ENCODE data around the gene CHRNA4. TPM values are rescaled to one million over a fixed set of nuclear protein-coding genes. Genes with fewer than 3 reads are reported as not detected.
"Not testable (repeated sequence)": the region's sequence is repeated elsewhere in the genome, so short reads cannot be mapped to it uniquely, and the experiment has no call there.

The CHRNA4 gene
- total and polyA plus RNA-seq, 2 donors: 0.79 TPM; not detected in 1

- no peak overlapping the region for H3K27ac ChIP-seq (ENCODE audit: low read depth)
- no peaks in the 10 kb centered on the region for H3K4me1 ChIP-seq (ENCODE audit: insufficient read depth)
- H3K4me3 ChIP-seq (ENCODE audit: low read depth, low read length): no peak overlapping the region
- no peaks in the 10 kb centered on the region for H3K36me3 ChIP-seq (ENCODE audit: insufficient read depth)
- no peak for DNase-seq (ENCODE audit: extremely low spot score)
- WGBS: 72% methylated on average over 17 of the region's 17 CpGs
These were observed 32.4 kb upstream of the CHRNA4 start for GRCh38 chr20:63393566-63393965.

DNA sequence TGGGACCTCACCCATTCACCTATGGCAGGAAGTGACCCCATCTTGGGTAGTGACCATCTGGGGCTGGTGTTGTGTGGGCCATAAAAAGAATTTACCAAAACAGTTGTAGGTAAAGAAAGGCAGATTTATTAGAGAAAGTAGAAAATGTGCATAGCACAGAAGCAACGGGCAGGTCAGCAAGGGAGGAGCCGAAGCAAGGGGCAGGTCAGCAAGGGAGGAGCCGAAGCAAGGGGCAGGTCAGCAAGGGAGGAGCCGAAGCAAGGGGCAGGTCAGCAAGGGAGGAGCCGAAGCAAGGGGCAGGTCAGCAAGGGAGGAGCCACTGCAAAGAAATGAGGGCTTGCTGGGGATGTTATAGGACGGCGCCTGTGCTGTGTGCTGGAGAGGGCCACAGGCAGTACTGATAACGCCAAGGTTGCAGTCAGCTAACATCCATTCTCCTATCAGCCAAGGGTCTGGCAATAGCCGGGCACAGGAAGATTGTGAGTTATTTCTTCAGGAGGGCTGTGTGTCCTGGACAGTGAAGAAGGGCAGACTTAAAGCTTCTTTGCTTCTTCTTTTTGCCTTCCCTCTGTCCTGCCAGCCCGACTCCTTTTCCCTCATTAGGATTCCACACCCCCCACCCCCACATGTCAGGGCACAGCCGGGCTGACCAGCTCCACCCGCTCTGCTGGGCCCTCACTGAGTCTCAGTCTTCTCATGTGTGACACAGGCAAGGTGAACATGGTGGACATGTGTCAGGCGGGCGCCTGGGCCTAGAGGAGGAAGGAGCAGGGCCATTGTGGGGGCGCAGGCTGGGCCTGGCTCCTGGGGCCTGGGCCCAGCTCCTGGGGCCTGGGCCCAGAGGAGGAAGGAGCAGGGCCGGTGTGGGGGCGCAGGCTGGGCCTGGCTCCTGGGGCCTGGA, 31.6 kb upstream of the CHRNA4 start:
- Histone ChIP-seq H3K27ac (ENCODE audit: low read depth) (no peak overlapping the region), H3K4me3 (ENCODE audit: low read depth, low read length) (no peak overlapping the region), H3K4me1 (ENCODE audit: insufficient read depth) (no peaks in the 10 kb centered on the region), H3K36me3 (ENCODE audit: insufficient read depth) (no peaks in the 10 kb centered on the region)
- DNase-seq (ENCODE audit: extremely low spot score): no peak
- 91% methylated on average over 17 of the region's 17 CpGs for WGBS

GRCh38 chr20:63387917-63388316, 26.8 kb upstream of the CHRNA4 start:
- H3K4me1 ChIP-seq (ENCODE audit: insufficient read depth): no peaks in the 10 kb centered on the region
- 93% methylated on average over 18 of the region's 18 CpGs for WGBS
- no peaks in the 10 kb centered on the region for H3K36me3 ChIP-seq (ENCODE audit: insufficient read depth)
- H3K4me3 ChIP-seq (ENCODE audit: low read depth, low read length): no peak overlapping the region
- no peak overlapping the region for H3K27ac ChIP-seq (ENCODE audit: low read depth)
- no peak for DNase-seq (ENCODE audit: extremely low spot score)

DNA sequence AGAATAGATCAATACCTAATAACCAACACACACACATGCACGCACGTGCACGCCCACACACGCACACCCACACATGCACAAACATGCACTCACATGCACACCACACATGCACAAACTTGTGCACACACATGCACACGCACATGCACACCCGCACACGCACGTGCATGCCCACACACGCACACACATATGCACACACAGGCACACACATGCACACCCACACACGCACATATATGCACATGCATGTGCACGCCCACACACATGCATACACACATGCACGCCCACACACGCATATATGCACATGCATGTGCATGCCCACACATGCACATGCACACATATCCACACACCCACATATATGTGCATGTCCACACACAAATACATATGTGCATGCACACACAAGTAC, 26.2 kb upstream of the CHRNA4 start:
- H3K4me3 ChIP-seq (ENCODE audit: low read depth, low read length): no peak overlapping the region
- no peak overlapping the region for H3K27ac ChIP-seq (ENCODE audit: low read depth)
- H3K36me3 ChIP-seq (ENCODE audit: insufficient read depth): no peaks in the 10 kb centered on the region
- WGBS: 95% methylated on average over 13 of the region's 13 CpGs
- no peak for DNase-seq (ENCODE audit: extremely low spot score)
- H3K4me1 ChIP-seq (ENCODE audit: insufficient read depth): no peaks in the 10 kb centered on the region

DNA sequence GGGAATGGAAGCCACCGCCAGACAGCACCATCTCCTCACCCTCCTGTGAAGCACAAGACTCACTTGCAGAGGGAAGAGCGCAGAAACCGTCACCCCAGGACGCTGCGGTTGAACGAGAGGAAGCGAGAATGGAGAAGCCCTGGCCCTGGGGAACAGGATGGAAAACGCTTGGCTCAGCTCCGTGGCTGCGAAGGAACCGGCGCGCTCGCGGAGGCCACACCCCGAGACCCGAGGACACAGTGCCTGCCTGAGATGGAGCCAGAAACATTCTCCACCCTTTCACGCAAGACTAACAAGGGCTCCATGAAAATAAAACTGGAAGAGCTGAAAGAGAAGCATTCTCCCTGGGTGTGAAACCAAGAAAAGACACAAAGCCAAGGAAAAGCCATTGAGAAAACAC, 25.3 kb upstream of the CHRNA4 start:
- 94% methylated on average over 18 of the region's 18 CpGs for WGBS

DNA sequence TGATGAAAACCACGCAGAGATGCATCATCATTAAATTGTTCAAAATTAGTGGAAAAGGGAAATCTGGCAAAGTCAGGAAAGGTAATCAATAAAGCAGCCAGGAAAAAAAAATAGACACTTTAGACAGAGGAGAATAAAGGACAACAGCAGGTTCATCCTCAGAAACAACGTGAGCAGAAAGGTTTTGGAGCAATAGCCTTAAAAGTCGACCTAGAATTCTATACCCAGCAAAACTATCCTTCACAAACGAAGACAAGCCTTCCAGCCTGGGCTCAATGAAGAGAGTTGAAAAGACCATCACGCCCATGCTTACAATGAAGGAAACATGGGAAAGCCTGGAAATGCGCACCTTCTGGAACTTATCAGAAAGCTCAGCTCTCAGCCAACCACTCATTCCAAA, 24.7 kb upstream of the CHRNA4 start:
- WGBS: 88% methylated on average over 6 of the region's 6 CpGs
- H3K4me3 ChIP-seq (ENCODE audit: low read depth, low read length): no peak overlapping the region

More for the DNA sequence above, 25.3 kb upstream of the CHRNA4 start:
- no peak overlapping the region for H3K4me3 ChIP-seq (ENCODE audit: low read depth, low read length)
- no peak for DNase-seq (ENCODE audit: extremely low spot score)
- H3K27ac ChIP-seq (ENCODE audit: low read depth): no peak overlapping the region
- no peaks in the 10 kb centered on the region for H3K36me3 ChIP-seq (ENCODE audit: insufficient read depth)
- H3K4me1 ChIP-seq (ENCODE audit: insufficient read depth): no peaks in the 10 kb centered on the region

GRCh38 chr20:63384336-63384735, 23.2 kb upstream of the CHRNA4 start:
- Histone ChIP-seq H3K4me3 (ENCODE audit: low read depth, low read length) (no peak overlapping the region), H3K27ac (ENCODE audit: low read depth) (no peak overlapping the region), H3K36me3 (ENCODE audit: insufficient read depth) (no peaks in the 10 kb centered on the region), H3K4me1 (ENCODE audit: insufficient read depth) (no peaks in the 10 kb centered on the region)
- DNase-seq (ENCODE audit: extremely low spot score): no peak
- WGBS: 77% methylated on average over 18 of the region's 18 CpGs

More for the DNA sequence above, 24.7 kb upstream of the CHRNA4 start:
- no peak overlapping the region for H3K27ac ChIP-seq (ENCODE audit: low read depth)
- H3K4me1 ChIP-seq (ENCODE audit: insufficient read depth): no peaks in the 10 kb centered on the region
- H3K36me3 ChIP-seq (ENCODE audit: insufficient read depth): no peaks in the 10 kb centered on the region
- DNase-seq (ENCODE audit: extremely low spot score): no peak

DNA sequence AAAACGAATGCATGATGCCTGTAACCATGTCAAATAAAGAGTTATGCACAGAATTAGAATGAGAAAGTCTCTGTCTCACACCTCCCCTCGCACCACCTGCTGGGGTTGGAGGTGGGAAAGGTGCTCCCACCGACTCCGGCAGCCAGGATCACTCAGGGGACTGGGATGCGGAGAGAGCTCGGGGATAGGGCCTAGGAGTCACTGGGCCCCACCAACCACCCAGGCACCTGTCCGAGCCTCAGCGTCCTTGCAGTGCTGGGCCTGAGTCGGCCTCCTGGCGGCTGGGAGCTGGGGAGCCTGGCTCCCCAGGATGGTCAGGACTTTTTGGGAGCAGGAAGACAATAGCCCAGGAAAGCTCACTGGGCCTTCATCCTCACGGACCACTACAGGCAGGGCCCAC, 22.4 kb upstream of the CHRNA4 start:
- no peaks in the 10 kb centered on the region for H3K36me3 ChIP-seq (ENCODE audit: insufficient read depth)
- 59% methylated on average over 11 of the region's 11 CpGs for WGBS
- no peak overlapping the region for H3K4me3 ChIP-seq (ENCODE audit: low read depth, low read length)
- no peak for DNase-seq (ENCODE audit: extremely low spot score)
- H3K27ac ChIP-seq (ENCODE audit: low read depth): no peak overlapping the region
- no peaks in the 10 kb centered on the region for H3K4me1 ChIP-seq (ENCODE audit: insufficient read depth)

DNA sequence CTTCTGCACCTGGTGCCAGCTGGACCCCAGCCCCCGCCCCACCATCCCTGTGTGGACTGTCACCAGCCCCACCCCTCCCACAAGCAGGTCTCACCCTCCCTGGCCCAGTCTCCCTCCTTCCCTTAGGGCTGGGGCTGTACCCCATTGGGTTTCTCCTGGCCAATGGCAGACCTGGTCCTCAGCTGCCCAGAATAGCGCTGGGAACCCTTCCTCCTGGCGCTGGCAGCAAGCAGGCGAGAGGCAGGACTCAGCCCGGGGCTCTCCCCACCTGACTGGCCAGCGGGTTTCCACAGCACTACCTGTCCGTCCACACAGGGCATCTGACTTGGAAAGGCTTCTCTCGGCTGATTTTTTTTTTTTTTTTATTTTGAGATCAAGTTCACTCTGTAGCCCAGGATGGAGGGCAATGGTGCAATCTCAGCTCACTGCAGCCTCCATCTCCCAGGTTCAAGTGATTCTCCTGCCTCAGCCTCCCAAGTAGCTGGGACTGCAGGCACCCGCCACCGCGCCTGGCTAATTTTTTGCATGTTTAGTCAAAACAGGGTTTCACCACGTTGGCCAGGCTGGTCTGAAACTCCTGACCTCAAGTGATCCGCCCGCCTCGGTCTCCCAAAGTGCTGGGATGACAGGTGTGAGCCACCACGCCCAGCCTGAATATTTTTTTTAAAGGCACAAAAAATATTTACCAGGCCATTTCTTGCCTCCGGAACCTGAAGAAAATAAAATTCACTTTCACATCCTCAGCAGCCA, 21.6 kb upstream of the CHRNA4 start:
- Histone ChIP-seq H3K4me1 (ENCODE audit: insufficient read depth) (no peaks in the 10 kb centered on the region), H3K36me3 (ENCODE audit: insufficient read depth) (no peaks in the 10 kb centered on the region), H3K27ac (ENCODE audit: low read depth) (no peak overlapping the region), H3K4me3 (ENCODE audit: low read depth, low read length) (no peak overlapping the region)
- no peak for DNase-seq (ENCODE audit: extremely low spot score)
- WGBS: 70% methylated on average over 17 of the region's 17 CpGs

GRCh38 chr20:63381781-63382431, 20.8 kb upstream of the CHRNA4 start:
- Histone ChIP-seq H3K4me3 (ENCODE audit: low read depth, low read length) (no peak overlapping the region), H3K4me1 (ENCODE audit: insufficient read depth) (no peaks in the 10 kb centered on the region), H3K27ac (ENCODE audit: low read depth) (no peak overlapping the region), H3K36me3 (ENCODE audit: insufficient read depth) (no peaks in the 10 kb centered on the region)
- WGBS: 17% methylated on average over 22 of the region's 22 CpGs
- no peak for DNase-seq (ENCODE audit: extremely low spot score)

GRCh38 chr20:63380346-63380870, 19.3 kb upstream of the CHRNA4 start:
- Histone ChIP-seq H3K27ac (ENCODE audit: low read depth) (no peak overlapping the region), H3K4me3 (ENCODE audit: low read depth, low read length) (no peak overlapping the region), H3K4me1 (ENCODE audit: insufficient read depth) (no peaks in the 10 kb centered on the region), H3K36me3 (ENCODE audit: insufficient read depth) (no peaks in the 10 kb centered on the region)
- 92% methylated on average over 21 of the region's 21 CpGs for WGBS
- no peak for DNase-seq (ENCODE audit: extremely low spot score)

GRCh38 chr20:63379872-63380271, 18.7 kb upstream of the CHRNA4 start:
- not testable (repeated sequence) for H3K4me1 ChIP-seq (ENCODE audit: insufficient read depth); H3K27ac ChIP-seq (ENCODE audit: low read depth); DNase-seq (ENCODE audit: extremely low spot score); H3K4me3 ChIP-seq (ENCODE audit: low read depth, low read length); H3K36me3 ChIP-seq (ENCODE audit: insufficient read depth)
- WGBS: 90% methylated on average over 9 of the region's 9 CpGs

- 79% methylated on average over 11 of the region's 11 CpGs for WGBS
- no peaks in the 10 kb centered on the region for H3K4me1 ChIP-seq (ENCODE audit: insufficient read depth)
- no peak overlapping the region for H3K27ac ChIP-seq (ENCODE audit: low read depth)
- no peak overlapping the region for H3K4me3 ChIP-seq (ENCODE audit: low read depth, low read length)
- no peak for DNase-seq (ENCODE audit: extremely low spot score)
- no peaks in the 10 kb centered on the region for H3K36me3 ChIP-seq (ENCODE audit: insufficient read depth)
These were observed 18.1 kb upstream of the CHRNA4 start for GRCh38 chr20:63379296-63379695.
